ENCODE measurements around the gene WFDC5.
"Not testable (repeated sequence)": the region's sequence is repeated elsewhere in the genome, so short reads cannot be mapped to it uniquely, and the experiment has no call there.

WFDC5 gene

DNA sequence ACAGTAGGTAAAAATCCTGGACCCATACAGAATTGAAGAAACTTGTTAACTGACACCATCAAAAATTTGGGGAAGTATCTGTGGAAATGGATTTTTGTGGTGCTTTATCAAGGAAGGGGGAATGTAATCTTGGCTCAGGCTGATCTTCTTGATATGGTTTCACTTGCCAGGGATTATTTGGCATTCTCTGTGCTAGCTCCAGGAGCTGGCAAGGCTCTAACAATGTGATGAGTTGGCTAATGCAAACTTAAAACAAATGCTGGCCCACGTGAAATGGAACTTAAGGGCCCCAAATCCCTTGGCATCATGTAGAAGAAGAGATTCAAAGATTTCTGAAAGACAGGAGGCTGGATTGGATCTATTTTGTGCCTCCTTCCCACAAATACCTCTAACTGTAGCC lies 27.2 kb downstream of the WFDC5 start:
- DNase-seq (ENCODE audit: low read depth) = no peak

DNA sequence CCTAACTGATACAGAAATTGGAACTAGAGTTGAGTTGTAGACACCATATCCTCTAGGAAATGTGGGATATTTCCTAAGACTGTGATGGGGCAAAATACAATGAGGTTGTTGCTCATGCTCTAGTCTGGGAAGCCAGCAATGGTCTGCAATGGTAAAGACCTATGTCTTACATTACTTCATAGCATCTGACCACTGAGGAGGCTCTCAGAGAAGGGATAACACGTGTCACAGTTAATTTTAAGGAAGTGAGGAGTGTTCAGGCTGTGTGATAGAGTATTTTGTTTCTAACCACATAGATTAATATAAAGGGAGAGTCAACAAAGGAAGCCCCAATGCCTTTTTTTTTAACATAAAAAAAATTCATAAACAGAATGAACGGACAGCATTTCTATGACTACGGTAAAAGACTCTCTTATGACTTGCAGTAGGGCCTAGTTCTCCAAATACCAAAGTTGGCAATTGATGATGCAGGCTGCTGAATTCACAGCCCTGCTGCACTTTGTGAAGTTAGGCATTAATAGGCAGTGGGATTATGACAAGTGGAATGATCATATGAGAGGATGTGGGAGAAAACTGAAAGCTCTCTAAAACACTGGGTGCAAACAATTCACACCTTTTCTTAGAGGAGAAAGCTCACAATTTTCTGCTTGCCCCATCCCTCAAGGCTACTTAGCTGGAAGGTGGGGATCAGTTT lies 27.7 kb downstream of the WFDC5 start:
- DNase-seq (ENCODE audit: low read depth) = no peak

DNA sequence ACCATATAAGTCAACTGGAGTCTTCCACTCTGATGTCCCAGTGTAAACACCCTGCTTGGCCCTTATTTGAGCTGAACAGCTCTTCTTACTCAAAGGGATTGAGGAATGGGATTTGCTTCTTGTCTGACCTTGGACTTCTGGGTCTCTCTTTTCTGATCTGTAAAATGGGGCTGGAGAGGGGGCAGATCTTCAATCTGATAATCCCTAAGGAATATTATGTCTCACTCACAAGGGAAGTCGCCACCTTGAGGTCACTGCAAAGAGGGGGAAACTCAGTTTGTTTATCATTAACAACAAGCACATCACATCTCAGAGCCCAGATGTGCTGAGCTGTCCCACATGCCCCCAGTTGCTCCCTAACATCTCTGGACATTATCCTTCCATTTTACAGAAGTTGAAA lies 29.1 kb downstream of the WFDC5 start:
- DNase-seq (ENCODE audit: low read depth) = no peak

DNA sequence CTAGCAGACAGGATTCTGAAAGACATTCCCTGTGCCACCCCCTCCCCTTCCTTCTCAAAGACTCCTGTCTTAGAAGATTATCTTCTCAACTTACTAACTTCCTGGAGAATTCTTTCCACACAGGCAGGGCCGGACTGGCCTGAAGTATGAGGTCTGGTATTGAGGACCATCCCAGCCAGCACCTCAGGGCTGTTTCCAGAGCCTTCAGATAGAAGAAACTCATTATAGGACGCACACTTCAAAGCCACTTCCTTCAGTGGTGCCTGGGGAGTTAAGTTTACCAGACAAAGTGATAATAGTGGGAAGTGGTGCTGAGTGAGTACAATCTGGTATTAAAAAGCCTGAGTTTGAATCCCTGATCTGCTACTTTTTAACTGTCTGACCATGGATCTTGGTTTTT lies 29.7 kb downstream of the WFDC5 start:
- DNase-seq (ENCODE audit: low read depth) = no peak

DNA sequence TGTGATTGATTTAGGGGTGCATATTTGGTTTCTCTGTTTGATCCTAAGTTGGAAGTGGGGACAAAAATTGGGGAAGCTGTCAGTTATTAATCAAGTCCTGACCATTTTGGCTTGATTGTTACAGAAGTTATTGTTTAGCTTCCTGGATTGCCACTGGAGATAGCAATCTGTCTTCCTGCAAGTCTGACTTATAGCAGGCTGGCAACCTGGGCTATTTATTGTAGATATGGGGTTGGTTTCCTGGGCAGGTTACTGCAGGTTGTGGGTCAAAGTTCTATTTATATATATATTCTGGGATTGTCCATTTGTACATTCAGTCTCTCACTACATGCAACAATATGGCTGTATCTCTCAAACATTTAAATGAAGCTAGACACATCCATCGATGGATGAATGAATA lies 31.8 kb downstream of the WFDC5 start:
- DNase-seq (ENCODE audit: low read depth) = no peak

DNA sequence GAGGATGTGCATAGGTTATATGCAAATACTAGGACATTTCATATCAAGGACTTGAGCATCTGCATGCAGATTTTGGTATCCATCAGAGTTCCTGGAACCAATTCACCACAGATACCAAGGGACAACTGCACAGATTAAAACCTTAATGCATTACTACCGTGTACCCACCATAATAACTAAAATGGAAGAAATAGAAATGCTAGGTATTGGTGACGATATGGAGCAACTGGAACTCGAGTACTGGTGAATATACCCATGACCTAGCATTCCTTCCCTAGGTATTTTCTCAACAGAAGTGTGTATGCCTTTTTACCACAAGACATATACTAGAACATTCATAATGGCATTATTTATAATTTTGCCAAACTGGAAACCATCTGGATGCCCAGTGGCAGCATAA lies 32.5 kb downstream of the WFDC5 start:
- DNase-seq (ENCODE audit: low read depth) = no peak

DNA sequence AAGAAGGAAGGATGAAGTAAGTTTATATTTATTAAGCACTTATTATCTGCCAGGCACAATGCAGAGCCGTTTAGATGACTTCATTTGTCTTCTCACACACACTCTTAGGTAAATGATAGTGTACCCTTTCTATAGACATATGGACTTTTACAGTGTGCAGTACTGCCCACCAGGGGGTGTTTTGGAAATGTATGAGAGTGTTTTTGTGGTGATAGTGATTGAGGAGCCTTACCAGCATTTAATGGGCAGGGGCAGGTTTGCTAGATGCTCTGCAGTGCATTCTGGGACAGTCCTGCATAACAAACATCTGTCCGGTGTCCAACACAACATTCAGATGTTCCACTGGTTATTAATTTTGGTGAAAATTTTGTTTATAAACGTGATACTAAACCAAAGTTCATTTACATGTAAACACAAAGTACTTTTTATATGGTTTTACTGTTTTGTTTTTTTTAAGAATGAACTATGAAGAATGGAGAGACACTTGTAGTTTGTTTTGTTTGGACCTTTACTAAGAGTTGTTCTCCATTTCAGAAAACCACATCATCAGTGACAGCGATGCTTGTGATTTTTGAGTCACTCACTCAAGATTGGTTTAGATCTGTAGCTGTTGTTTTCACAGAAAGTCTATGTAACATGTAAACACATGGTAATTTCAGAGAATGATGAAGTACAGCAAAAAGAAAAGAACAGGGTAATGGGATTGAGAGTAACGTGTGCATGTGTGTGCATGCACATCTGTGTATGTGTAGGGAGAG lies 33.9 kb downstream of the WFDC5 start:
- DNase-seq (ENCODE audit: low read depth) = no peak

DNA sequence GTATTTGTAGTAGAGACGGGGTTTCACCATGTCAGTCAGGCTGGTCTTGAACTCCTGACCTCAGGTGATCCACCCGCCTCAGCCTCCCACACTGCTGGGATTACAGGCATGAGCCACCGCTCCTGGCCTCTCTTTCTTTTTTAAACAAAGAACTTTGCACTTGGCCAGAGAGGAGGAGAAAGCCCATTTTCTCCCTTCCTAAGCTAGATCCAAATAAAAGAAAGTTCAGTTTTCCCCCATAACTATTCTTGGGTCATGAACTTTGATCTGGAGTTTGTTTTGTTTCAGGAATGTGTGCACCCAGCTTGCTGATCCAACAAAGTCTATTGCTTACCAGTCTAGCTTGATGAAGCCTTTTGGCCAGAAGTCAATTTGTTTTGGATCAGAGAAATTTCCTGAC lies 37.4 kb downstream of the WFDC5 start:
- no peak for DNase-seq (ENCODE audit: low read depth)

DNA sequence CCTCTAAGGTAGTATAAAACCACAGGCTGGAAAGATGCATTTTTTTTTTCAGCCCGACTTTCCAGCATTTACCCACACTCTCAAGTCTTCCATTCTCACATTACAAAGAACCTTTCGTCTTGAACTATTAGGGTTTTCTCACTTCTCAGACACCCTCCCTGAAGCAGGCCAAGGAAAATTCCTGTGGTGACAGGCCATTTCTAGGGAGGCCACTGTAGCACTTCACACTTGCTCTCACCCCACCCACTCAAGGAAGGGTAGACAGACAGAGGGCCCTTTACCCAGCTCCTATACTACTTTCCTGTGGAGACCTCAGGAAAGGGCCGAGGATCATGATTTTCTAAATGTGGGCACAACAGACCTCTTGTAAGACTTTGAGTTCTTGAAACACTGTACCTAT lies 41.8 kb downstream of the WFDC5 start:
- no peak for DNase-seq (ENCODE audit: low read depth)

DNA sequence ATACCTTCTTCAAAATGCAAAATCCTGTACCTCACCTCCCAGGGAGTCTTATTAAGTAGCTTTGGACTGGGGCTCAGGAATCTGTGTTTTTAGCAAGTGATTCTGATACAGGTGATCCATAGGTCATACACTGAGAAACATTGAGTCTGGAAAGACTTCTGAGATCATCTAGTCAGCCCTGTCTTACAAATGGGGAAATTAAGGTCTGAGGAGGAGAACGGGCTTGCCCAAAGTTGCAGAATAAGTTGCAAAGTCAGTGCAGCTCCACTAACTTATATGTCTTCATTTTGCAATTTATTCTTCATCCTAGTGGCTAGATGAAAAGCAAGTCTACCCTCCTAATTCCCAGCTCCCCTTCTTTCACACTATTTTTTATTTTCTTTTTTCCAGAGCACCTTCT lies 42.9 kb downstream of the WFDC5 start:
- no peak for DNase-seq (ENCODE audit: low read depth)

DNA sequence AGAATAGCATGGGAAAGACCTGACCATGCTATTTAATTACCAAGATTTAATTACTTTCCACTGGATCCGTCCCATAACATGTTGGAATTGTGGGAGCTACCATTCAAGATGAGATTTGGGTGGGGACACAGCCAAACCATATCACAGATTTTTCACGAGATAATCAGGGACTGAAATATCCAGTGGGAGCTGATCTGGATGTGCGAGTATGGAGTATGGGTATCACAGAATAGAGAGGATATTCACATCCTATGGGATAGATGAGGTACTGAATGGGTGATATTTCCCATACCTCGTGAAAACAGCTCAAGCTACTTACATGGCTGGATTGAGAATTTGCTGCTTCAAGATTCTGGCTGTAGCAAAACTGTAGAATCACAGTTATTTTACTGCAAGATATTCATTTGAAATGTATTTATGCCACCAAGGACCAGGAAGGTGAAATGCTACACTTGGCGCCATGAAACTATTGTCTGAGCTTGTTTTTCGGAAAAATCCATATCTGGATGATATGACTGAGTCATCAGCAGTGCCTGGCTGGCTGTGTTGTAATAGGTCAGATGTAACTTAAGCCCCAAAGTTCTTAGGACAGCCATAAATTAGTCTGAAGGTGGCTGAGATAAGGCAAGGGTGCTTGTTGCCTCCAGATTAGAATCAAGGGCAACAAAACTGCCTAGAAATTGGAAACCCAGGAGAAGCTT lies 43.9 kb downstream of the WFDC5 start:
- no peak for DNase-seq (ENCODE audit: low read depth)

DNA sequence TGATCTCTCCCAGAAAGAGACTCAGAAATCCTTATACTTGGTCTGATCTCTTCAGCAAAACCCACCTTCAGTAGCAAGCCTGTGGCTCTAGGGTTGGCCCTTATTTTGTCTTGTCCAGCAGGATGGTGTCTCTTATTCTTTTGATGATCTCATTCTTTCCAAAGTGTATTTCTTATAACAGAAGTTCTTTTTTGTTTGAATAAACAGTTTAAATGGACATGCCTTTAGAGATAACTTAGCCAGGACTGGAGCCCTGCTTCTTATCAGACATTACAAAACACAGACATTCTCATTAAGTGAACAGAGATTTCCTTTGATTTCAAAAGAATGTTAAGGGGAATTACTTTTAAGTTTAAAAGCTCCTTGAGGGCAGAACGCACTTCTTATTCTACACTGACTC lies 45.7 kb downstream of the WFDC5 start:
- DNase-seq (ENCODE audit: low read depth) = no peak

DNA sequence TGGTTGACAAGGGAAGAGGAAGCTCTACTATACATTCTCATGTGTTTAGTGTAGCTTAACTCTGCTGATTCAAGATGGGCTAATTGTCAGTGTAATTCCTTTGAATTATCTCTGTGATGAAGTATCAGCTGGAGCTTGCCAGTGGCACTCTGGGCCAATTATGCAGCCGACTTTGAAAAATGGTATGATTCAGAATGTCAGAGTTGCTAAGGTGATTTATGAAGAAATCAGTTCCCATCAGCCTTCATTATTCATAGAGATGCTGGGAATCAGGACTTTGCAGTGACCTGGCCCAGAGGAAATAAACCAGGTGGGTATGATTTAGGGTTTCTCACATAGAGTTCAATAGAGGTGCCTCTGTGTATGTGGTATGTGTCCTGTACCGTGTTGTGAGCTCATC lies 47.4 kb downstream of the WFDC5 start:
- no peak for DNase-seq (ENCODE audit: low read depth)

DNA sequence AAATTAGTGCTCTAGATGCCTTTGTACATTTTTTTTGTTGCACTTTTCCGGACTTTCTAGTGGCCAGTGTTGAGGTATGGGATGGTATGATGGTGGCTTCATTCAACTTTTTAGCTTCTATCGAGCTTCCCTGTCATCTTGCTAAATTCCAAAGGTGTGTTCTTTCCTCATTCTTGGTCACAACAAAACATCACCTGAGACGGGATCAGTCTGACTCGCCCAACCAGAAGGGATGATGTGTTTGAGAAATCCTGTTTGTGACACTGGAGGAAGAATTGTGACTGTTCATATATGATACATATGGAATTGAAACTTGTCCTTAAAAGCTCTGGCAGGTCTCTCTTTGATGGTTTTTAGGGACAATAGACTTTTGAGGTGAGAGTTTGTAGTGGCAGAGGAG lies 47.9 kb downstream of the WFDC5 start:
- no peak for DNase-seq (ENCODE audit: low read depth)

DNA sequence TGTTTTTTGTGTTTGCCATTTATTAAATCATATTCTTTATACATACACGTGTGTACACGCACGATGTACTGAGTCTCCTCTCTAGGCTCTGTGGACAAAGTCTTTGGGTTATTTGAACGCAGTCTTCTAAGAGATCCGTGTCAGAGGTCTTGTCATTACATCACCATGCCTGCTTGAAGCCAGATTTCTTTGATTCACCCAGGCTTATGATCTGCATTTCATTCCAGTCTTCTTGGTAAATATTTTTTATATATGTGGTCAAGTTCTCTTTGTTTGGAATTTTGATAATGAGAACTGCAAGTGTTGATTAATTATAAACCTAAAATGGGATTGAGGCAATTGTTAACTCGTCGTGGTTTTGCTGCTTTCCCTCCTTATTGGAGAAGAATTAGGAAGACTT lies 48.6 kb downstream of the WFDC5 start:
- no peak for DNase-seq (ENCODE audit: low read depth)

DNA sequence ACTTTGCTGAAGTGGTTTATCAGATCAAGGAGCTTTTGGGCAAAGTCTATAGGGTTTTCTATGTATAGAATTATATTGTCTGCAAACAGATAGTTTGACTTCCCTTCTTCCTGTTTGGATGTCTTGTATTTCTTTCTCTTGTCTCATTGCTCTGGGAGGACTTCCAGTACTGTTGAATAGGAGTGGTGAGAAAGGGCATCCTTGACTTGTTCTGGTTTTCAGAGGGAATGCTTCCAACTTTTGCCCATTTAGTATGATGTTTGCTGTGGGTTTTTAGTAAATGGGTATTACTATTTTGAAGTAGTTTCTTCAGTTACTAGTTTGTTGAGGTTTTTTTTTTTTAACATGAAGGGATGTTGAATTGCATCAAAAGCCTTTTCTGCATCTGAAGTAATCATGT lies 50.2 kb downstream of the WFDC5 start:
- DNase-seq (ENCODE audit: low read depth) = no peak

DNA sequence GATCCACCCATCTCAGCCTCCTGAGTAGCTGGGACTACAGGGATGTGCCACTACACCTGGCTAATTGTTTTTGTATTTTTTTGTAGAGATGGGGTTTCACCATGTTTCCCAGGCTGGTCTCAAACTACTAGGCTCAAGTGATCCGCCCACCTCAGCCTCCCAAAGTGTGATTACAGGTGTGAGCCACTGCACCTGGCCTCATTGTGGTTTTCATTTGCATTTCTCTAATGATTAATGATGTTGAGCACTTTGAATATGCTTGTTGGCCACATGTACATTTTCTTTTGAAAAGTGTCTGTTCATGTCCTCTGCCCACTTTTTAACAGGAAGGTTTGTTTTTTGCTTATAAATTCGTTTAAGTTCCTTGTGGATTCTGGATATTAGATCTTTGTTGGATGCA lies 51.9 kb downstream of the WFDC5 start:
- DNase-seq (ENCODE audit: low read depth) = not testable (repeated sequence)

DNA sequence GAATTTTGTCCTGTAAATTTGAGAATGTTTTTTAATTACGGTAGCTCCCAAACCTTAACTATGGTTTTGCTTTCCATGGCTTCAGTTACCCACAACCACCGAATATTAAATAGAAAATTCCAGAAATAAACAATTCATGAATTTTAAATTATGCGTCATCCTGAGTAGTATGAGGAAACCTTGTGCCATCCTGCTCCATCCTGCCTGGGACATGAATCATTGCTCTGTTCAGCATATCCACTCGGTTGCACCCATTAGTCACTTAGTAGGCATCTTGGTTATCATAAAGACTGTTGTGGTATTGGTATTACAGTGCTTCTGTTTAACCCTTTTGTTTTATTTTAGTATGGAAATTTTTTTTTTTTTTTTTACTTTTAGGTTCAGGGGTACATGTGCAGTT lies 53.7 kb downstream of the WFDC5 start:
- no peak for DNase-seq (ENCODE audit: low read depth)

DNA sequence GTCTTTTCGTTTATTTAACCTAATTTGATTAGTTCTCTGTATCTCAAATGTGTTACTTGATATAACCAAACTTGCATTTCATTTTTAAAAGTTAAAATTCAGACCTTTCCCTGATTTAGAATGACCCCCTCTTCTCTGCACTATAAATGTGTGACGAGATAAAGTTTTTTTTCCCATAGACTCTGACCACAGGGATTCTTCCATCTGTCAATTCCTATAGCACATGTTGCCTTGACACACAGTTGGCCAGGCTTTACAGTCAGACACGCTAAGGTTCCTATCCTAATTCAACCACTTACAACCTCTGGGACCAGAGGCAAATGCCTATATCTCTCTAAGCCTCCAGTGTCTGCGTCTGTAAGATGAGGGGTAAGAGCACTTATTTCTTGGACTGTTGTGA lies 54.7 kb downstream of the WFDC5 start:
- no peak for DNase-seq (ENCODE audit: low read depth)
